ENCODE data around the gene REXO4.

The REXO4 gene

GRCh38 chr9:133449760-133450159, 31.9 kb upstream of the REXO4 start:
- DNase-seq (ENCODE audit: low read depth), result no peak

GRCh38 chr9:133448487-133448972, 30.7 kb upstream of the REXO4 start:
- no peak for DNase-seq (ENCODE audit: low read depth)

- DNase-seq (ENCODE audit: low read depth), result no peak
Measured at GRCh38 chr9:133445293-133445969, 27.6 kb upstream of the REXO4 start.

- no peak for DNase-seq (ENCODE audit: low read depth)
Measured at GRCh38 chr9:133443982-133444381, 26.2 kb upstream of the REXO4 start.

GRCh38 chr9:133443248-133443647, 25.4 kb upstream of the REXO4 start:
- no peak for DNase-seq (ENCODE audit: low read depth)

GRCh38 chr9:133441571-133441970, 23.8 kb upstream of the REXO4 start:
- DNase-seq (ENCODE audit: low read depth), result no peak

- no peak for DNase-seq (ENCODE audit: low read depth)
Measured at GRCh38 chr9:133440874-133441273, 23.1 kb upstream of the REXO4 start.

GRCh38 chr9:133439337-133439736, 21.5 kb upstream of the REXO4 start:
- no peak for DNase-seq (ENCODE audit: low read depth)

GRCh38 chr9:133437753-133438531, 20.1 kb upstream of the REXO4 start:
- no peak for DNase-seq (ENCODE audit: low read depth)

- no peak for DNase-seq (ENCODE audit: low read depth)
Measured at GRCh38 chr9:133436681-133437080, 18.9 kb upstream of the REXO4 start.

- no peak for DNase-seq (ENCODE audit: low read depth)
Measured at GRCh38 chr9:133433351-133433843, 15.6 kb upstream of the REXO4 start.

- no peak for DNase-seq (ENCODE audit: low read depth)
Measured at GRCh38 chr9:133430244-133430643, 12.4 kb upstream of the REXO4 start.

- DNase-seq (ENCODE audit: low read depth), result no peak
Measured at GRCh38 chr9:133429641-133430161, 11.9 kb upstream of the REXO4 start.

- DNase-seq (ENCODE audit: low read depth), result no peak
Measured at GRCh38 chr9:133429214-133429613, 11.4 kb upstream of the REXO4 start.

GRCh38 chr9:133428617-133429101, 10.8 kb upstream of the REXO4 start:
- DNase-seq (ENCODE audit: low read depth), result no peak

GRCh38 chr9:133427658-133428348, 10.0 kb upstream of the REXO4 start:
- DNase-seq (ENCODE audit: low read depth), result no peak

GRCh38 chr9:133426011-133426410, 8.2 kb upstream of the REXO4 start:
- DNase-seq (ENCODE audit: low read depth), result no peak

GRCh38 chr9:133425049-133425632, 7.3 kb upstream of the REXO4 start:
- DNase-seq (ENCODE audit: low read depth), result no peak

- DNase-seq (ENCODE audit: low read depth), result no peak
Measured at GRCh38 chr9:133424187-133424586, 6.4 kb upstream of the REXO4 start.

GRCh38 chr9:133423216-133423615, 5.4 kb upstream of the REXO4 start:
- no peak for DNase-seq (ENCODE audit: low read depth)

- DNase-seq (ENCODE audit: low read depth), result no peak
Measured at GRCh38 chr9:133421615-133422542, 4.1 kb upstream of the REXO4 start, which contains the start of gene ADAMTS13. ADAMTS13 (plus strand) TSS chr9:133422367; CDS start chr9:133422444, 77 bp downstream.
